ENCODE results near the gene POU2AF3. TPM values are rescaled to one million over a fixed set of nuclear protein-coding genes. Genes with fewer than 3 reads are reported as not detected.
"Not testable (repeated sequence)": the region's sequence is repeated elsewhere in the genome, so short reads cannot be mapped to it uniquely, and the experiment has no call there.

Gene POU2AF3
- total RNA-seq, 4 donors from 2014 or later: 0.22 to 0.58 (median 0.46) TPM; not detected in 1

DNA sequence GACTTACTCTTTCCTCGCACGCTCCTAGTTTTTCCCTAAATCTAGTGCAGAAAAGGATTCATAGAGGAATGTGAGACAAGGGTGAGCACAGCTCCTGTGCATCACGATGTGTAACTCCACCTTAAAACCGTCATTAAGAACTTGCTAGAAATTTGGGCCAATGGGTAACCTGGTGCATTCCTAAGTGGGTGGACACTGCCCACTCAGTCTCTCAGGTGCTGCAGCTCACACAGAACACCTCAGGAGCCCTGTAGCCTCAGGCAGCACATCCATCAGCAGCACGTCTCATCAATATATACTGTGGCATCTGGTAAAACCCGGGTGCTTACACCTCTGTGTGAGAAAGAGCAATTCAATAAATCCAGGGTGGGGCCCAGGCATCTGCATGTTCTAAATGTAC lies 12.4 kb downstream of the POU2AF3 start:
- in situ Hi-C loops (cut with MboI; ENCODE audit: low sequenced_read_pairs in 4 of 4) (no loop called here), intact Hi-C loops (cut with DNase I; ENCODE audit: low total_unique reads) (no loop called here)

GRCh38 chr11:111312076-111312475 lies 13.7 kb downstream of the POU2AF3 start:
- H3K27me3 ChIP-seq: no peaks in the 10 kb centered on the region
- H3K36me3 ChIP-seq: no peaks in the 10 kb centered on the region
- intact Hi-C loops (cut with DNase I; ENCODE audit: low total_unique reads) (no loop called here), in situ Hi-C loops (cut with MboI; ENCODE audit: low sequenced_read_pairs in 4 of 4) (no loop called here)
- H3K4me3 ChIP-seq: no peak overlapping the region
- no peak for DNase-seq
- H3K9me3 ChIP-seq: no peaks in the 10 kb centered on the region
- no peak overlapping the region for H3K27ac ChIP-seq
- H3K4me1 ChIP-seq: peaks cover 0 to 3% of the 10 kb centered on the region in 2 donors
- TF ChIP-seq, protein P1, sequence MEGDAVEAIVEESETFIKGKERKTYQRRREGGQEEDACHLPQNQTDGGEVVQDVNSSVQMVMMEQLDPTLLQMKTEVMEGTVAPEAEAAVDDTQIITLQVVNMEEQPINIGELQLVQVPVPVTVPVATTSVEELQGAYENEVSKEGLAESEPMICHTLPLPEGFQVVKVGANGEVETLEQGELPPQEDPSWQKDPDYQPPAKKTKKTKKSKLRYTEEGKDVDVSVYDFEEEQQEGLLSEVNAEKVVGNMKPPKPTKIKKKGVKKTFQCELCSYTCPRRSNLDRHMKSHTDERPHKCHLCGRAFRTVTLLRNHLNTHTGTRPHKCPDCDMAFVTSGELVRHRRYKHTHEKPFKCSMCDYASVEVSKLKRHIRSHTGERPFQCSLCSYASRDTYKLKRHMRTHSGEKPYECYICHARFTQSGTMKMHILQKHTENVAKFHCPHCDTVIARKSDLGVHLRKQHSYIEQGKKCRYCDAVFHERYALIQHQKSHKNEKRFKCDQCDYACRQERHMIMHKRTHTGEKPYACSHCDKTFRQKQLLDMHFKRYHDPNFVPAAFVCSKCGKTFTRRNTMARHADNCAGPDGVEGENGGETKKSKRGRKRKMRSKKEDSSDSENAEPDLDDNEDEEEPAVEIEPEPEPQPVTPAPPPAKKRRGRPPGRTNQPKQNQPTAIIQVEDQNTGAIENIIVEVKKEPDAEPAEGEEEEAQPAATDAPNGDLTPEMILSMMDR (IDR thresholded peaks at IDR 0.05 in 4 of 5, conservative IDR thresholded peaks at IDR 0.05 in 1 of 5): no peak
- no peak for TF ChIP-seq POLR2A (IDR thresholded peaks at IDR 0.05)
- no peak for ATAC-seq

More for the DNA sequence above, 12.4 kb downstream of the POU2AF3 start:
- no peaks in the 10 kb centered on the region for H3K27me3 ChIP-seq
- TF ChIP-seq, protein P1 (IDR thresholded peaks at IDR 0.05 in 4 of 5, conservative IDR thresholded peaks at IDR 0.05 in 1 of 5): no peak
- TF ChIP-seq POLR2A (IDR thresholded peaks at IDR 0.05): no peak
- H3K4me1 ChIP-seq: peaks cover 0 to 3% of the 10 kb centered on the region in 2 donors
- H3K9me3 ChIP-seq: no peaks in the 10 kb centered on the region
- H3K27ac ChIP-seq: no peak overlapping the region
- DNase-seq: no peak
- no peak for ATAC-seq
- no peak overlapping the region for H3K4me3 ChIP-seq
- H3K36me3 ChIP-seq: no peaks in the 10 kb centered on the region

GRCh38 chr11:111319296-111319695 lies 20.9 kb downstream of the POU2AF3 start:
- ATAC-seq: no peak
- no peaks in the 10 kb centered on the region for H3K9me3 ChIP-seq
- H3K4me1 ChIP-seq: no peaks in the 10 kb centered on the region
- intact Hi-C loops (cut with DNase I; ENCODE audit: low total_unique reads): no loop called here
- in situ Hi-C loops (cut with MboI; ENCODE audit: low sequenced_read_pairs in 4 of 4): no loop called here
- TF ChIP-seq POLR2A (IDR thresholded peaks at IDR 0.05): no peak
- TF ChIP-seq, protein P1 (IDR thresholded peaks at IDR 0.05 in 4 of 5, conservative IDR thresholded peaks at IDR 0.05 in 1 of 5): no peak
- no peak overlapping the region for H3K4me3 ChIP-seq
- no peak overlapping the region for H3K27ac ChIP-seq
- no peak for DNase-seq
- no peaks in the 10 kb centered on the region for H3K27me3 ChIP-seq
- no peaks in the 10 kb centered on the region for H3K36me3 ChIP-seq

GRCh38 chr11:111320199-111320598 lies 21.9 kb downstream of the POU2AF3 start:
- H3K4me1 ChIP-seq; in situ Hi-C loops (cut with MboI; ENCODE audit: low sequenced_read_pairs in 4 of 4); H3K36me3 ChIP-seq; DNase-seq; H3K9me3 ChIP-seq; H3K27me3 ChIP-seq; H3K4me3 ChIP-seq; H3K27ac ChIP-seq; intact Hi-C loops (cut with DNase I; ENCODE audit: low total_unique reads); ATAC-seq: not testable (repeated sequence)

DNA sequence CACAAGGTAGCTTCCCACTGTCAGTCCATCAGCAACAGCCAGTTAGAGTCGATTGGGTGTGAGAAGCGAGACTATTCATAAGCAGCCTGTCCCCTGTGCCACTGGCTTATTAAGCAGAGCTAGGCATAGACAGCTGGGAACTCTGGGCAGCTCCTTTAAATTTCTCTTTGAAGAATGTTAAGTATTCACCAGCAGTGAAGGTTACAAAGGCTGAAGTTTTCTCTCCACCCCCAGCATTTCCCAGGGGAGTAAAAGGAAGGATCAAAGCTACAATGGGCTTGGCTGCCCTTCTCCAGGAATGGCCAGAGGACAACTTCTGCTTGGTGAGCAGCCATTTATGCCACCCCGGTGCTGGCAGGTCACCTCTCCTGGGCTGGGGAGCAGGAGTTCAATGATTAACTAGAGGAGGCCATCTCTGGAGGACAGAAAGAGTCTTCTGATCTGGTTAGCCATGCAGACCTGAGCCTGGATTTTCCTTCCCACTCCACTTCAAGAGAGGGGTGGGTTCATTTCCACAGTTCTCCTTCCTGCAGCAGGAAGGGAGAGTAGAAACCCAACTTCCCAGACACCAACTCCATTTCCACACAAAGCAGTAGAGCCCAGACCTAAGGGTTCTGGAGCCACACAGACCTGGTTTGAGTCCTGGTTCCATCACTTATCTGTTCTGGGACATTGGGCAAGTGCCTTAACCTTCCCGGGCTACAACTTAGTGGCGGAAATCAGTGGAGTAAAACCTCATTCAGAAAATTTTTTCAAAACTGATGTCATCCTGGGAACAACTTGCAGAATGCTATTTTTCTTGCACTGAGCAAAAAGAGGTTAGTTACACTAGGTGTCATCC lies 22.6 kb downstream of the POU2AF3 start:
- Histone ChIP-seq H3K4me1 (no peaks in the 10 kb centered on the region), H3K9me3 (no peaks in the 10 kb centered on the region), H3K27ac (no peak overlapping the region), H3K27me3 (no peaks in the 10 kb centered on the region), H3K4me3 (no peak overlapping the region), H3K36me3 (no peaks in the 10 kb centered on the region)
- in situ Hi-C loops (cut with MboI; ENCODE audit: low sequenced_read_pairs in 4 of 4): no loop called here
- DNase-seq: no peak
- TF ChIP-seq POLR2A (IDR thresholded peaks at IDR 0.05): no peak
- TF ChIP-seq, protein P1 (IDR thresholded peaks at IDR 0.05 in 4 of 5, conservative IDR thresholded peaks at IDR 0.05 in 1 of 5): no peak
- ATAC-seq: no peak
- intact Hi-C loops (cut with DNase I; ENCODE audit: low total_unique reads): no loop called here

Data from gastrocnemius medialis (tissue), 4 donors.